Measurements from ENCODE around the gene SH3RF3.

DNA sequence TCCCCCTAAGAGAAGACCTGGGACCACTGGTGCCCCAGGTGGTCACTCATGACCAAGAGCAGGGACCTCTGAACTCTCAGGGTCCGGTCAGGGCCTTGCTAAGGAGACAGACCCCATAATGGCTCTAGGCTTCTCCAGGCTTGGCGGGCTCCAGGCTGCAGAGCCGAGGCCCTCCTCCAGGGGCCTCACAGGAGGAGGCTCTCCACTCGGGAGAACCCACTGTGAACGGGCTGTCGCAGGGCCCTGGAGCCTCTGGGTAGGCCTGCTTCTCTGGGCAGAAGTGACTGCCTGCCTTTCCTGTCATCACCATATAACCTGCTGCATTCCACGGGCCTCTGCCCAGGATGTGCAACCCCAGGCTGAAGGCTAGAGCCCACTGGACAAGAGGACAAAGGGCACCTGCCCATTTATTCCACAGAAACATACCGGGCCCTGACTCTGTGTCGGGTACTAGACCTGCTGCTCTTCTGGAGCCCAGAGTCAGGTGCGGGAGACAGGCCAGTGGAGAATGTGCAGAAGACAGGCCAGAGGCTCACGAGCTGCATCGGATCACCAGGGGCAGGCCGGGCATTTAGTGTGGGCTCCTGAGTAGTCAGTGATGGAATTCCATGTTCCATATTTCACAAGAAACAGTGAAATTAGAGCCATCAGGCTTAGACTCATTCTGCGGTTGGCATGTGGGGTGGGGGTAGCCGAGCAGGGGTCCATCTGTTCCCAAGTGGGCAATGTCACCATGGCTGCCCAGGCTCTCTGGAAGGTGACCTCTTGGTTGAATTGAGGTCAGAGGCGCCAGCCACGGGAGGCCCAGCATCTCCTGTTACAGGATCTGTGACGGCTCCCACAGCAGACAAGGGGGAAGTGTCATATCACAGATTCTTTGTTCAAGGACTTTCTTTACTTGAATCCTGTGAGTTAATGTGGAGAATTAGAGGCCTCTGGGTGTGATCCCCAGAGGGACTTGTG is 220.8 kb downstream of the SH3RF3 start:
- TF ChIP-seq GATA2 (IDR thresholded peaks at IDR 0.05; ENCODE audit: low read depth, low read length): no peak
- TF ChIP-seq GATA3 (IDR thresholded peaks at IDR 0.05; ENCODE audit: low read depth, low read length): no peak
